Activated CD4-positive, alpha-beta T cell treated with anti-CD3 and anti-CD28 coated beads, Interleukin-2, amount 50 U/mL, for 1 hour (primary cell): ENCODE data around the gene GRIN2D.
A peak's percentile ranks its signal among the peaks of the same experiment; 100 is the strongest.
"Not testable (repeated sequence)": the region's sequence is repeated elsewhere in the genome, so short reads cannot be mapped to it uniquely, and the experiment has no call there.

ENCODE experiments used
- DNase-seq: peaks from one replicate; pipeline ENCODE4 v3.0.0-alpha.2; 2020

GRIN2D gene

DNA sequence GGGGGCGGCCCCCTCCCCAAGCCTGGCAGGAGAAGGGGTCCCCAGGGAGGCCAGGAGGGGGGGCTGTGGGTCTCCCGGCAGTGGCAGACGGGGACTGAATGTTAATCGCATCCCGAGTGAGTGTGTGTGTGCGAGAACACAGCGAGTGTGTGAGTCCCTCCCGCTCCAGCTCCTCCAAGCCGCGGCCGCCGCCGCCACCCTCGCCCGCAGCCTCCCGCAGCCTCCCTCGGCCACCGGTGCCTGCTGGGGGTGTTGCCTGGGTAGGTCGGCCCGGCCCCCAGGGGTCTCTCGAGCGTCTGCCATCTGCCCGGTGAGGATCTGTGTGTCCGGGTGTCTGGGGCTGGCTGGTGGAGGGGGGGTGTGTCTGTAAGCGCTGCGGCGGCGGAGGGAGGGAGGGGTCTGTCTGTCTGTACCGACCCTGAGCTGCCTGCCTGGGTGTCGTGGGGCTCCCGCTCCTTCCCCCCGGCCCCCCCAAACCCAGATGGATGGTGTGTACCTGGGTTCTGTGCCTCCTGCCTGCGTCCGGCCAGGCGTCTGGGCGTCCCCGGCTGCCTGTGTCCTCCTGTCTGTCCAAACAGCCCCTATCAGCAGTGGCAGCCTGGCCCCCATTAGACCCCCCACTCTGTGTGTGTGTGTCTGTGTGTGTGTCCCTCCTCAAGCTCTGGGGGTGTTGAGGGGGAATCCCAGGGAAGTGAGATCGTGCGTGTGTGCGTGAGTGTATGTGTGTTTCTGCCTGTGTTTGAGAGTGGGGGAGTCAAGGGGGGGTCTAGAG, at the start of gene GRIN2D:
Gene GRIN2D (plus strand): TSS at position 110 of the 772 bp plus-strand sequence. CDS start 4,725 bp downstream, outside the sequence.
- peak; percentile 31 for DNase-seq

- DNase-seq, result no peak
Observed at GRCh38 chr19:48344892-48345291, 48.6 kb upstream of the GRIN2D start.

- DNase-seq, result no peak
Observed at GRCh38 chr19:48346191-48346590, 47.3 kb upstream of the GRIN2D start.

- DNase-seq, result no peak
Observed at GRCh38 chr19:48348045-48348444, 45.4 kb upstream of the GRIN2D start.

GRCh38 chr19:48348737-48349136, 44.7 kb upstream of the GRIN2D start:
- DNase-seq, result no peak

GRCh38 chr19:48350856-48351255, 42.6 kb upstream of the GRIN2D start:
- no peak for DNase-seq

DNA sequence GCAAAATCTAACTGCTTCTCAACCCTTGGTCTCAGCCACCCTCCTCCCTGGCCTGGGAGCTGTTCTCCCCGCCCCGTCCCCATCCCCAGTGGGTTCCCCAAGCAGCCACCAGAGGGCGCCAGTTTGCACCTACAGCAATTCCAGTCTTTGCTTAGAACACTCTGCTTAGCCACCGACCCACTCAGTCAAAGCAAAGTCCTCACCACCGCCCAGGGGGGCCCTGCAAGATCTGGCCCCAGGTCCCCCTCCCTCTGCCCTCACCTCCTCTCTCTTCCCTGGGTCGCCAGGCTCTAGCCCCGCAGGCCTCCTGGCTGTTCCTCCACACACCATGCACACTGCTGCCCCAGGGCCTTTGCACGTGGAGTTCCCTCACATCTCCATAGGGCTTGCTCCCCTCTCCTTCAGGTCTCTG, 42.1 kb upstream of the GRIN2D start:
- DNase-seq, result peak; percentile 82

DNA sequence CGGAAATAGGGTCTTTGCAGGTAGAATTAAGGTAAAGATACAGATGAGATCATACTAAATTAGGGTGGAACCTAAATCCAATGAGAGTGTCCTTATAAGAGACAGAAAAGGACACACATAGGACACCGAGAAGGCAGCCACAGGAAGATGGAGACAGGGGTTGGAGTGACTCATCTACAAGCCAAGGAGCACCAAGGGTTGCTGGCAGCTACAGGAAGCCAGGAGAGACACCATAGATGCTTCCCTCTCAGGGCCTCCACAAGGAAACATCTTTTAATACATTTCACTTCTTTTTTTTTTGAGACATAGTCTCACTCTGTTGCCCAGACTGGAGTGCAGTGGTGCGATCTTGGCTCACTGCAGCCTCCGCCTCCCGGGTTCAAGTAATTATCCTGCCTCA, 39.8 kb upstream of the GRIN2D start:
- no peak for DNase-seq

- no peak for DNase-seq
Observed at GRCh38 chr19:48354332-48354992, 39.0 kb upstream of the GRIN2D start.

DNA sequence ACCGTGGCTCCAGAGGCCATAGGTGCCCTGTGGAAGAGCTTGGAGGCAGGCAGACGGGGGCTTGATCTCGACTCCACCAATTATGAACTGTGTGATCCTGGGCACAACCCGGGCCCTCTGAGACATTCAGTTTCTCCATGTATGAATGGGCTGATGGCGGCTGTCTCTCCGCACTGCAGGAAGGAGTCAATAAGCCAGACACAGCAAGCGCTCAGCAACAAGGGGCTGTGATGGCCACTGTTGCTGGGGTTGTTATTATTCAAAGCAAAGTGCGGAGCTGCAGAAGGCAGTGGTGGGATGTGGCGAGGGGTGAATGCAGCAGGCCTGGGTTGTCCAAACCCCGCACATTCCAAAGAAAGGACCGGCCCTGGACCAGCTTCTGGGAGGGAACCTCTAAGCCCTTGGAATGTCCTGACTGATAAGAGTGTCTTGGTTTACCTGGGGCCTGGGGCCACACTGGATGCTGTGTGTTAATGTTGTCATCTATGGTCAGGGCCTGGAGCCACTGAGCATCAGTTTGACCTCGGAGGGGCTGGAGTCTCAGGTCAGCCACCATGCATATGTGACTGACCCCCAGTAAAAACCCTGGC, 38.0 kb upstream of the GRIN2D start:
- DNase-seq, result no peak

DNA sequence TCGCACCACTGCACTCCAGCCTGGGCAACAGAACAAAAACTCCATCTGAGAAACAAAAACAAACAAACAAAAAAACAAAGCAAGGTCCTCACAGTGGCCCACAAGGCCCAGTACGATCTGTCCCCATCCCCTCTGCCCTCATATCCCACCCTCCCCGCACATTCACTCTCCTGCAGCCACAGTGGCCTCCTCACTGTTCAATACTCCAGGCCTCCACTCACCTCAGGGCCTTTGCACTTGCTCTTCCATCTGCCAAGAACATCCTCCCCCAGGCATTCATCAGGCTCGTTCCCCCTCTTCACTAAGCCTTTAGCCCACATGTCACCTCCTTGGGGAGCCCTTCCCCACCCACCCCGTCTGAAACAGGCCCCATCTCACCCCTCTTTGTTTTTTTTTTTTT, 34.3 kb upstream of the GRIN2D start:
- DNase-seq, result no peak

GRCh38 chr19:48361912-48362311, 31.6 kb upstream of the GRIN2D start:
- no peak for DNase-seq

DNA sequence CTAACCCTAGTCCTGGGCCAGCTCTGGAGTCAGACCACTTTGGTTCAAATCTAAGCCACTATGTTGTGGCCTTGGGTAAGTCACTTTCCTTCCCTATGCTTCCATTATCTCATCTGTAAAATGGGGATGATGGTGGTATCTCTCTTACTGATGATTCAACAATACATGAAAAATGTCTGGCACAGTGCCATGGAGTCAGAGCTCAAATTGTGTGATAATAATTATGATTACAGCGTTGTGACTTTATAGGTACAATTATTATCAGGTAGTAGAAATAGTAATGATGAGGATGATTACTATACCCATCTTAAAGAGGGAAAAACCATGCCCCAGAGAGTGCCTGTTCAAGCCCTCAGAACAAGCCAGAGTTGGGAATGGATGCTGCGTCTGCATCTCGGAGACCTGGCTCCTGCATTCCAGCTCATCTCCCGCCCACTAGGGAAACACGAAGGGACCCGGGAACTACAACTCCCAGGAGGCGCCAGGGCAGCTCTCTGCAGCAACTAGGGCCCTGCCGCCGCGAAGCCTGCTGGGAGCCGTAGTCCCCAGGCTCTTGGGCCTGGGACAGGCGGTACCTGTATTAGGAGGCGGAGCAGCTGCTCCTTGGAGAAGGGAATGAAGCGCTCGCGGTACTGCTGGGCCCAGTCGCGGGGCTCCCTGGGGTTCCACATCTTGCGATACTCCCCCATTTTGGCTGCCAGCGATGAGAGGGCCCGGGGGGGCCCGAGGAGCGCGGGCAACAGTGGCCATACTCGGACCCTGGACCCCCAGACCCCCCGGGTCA, 30.6 kb upstream of the GRIN2D start:
- peak; percentile 87 for DNase-seq

DNA sequence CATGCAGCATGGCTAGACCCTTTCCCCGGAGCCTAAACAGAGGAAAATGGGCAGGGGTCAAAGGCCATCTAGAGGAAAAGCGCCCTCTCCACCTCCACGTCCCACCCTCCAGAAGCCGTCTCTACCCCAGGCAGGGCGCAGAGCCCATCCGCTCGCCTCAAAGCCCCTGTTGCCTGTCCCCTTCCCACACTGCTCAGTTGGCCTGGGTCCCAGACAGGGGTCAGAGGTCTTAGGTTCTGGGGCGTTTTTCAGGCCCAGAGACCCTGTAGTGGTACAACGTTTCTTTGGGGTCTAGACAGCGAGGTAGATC, 30.0 kb upstream of the GRIN2D start:
- no peak for DNase-seq

DNA sequence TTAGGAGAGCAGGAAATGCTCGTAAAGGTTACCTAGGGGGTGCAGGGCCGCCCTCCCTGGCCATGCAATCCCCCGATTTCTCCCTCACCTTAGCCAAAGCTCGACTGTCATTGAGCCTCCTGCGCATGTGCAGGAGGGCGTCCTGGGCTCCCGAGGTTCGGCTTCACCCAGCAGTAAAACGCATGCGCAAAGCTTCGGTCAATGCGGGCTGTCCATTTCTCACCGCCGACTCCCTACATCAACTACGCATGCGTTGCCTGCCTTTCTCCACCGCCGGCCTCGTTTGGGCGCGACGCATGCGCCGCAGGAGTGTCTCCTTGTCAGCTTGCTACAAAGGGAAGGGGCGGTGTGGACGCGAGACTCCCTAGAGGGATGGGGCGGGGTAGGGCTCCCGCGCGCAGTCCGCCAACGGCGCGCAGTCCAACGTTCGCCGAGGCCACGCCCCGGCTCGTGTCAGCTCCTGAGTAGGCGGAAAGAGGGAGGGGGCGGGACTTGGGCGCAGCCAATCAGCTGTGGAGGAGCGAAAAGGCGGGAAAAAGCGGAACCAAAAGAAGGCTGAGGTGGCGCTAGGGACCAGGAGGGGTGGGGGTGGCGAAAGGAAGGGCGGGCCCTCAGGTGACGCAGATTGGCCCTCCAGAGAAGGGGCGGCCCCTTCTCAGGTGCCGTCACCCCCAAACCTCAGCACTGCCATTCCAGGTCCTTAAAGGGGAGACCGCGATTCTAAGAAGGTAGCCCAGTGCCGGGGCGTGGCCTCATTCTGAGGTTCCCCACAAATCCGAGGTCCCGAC, 29.5 kb upstream of the GRIN2D start, which contains the start of the genes SYNGR4 and TMEM143:
Gene SYNGR4 (plus strand): TSS at position 558 of the 788 bp plus-strand sequence. CDS start 1,476 bp downstream, outside the sequence.
Gene TMEM143 (minus strand): TSS at position 131 of the 788 bp plus-strand sequence. CDS start 20 bp downstream, at position 111.
- peak; percentile 97 for DNase-seq

DNA sequence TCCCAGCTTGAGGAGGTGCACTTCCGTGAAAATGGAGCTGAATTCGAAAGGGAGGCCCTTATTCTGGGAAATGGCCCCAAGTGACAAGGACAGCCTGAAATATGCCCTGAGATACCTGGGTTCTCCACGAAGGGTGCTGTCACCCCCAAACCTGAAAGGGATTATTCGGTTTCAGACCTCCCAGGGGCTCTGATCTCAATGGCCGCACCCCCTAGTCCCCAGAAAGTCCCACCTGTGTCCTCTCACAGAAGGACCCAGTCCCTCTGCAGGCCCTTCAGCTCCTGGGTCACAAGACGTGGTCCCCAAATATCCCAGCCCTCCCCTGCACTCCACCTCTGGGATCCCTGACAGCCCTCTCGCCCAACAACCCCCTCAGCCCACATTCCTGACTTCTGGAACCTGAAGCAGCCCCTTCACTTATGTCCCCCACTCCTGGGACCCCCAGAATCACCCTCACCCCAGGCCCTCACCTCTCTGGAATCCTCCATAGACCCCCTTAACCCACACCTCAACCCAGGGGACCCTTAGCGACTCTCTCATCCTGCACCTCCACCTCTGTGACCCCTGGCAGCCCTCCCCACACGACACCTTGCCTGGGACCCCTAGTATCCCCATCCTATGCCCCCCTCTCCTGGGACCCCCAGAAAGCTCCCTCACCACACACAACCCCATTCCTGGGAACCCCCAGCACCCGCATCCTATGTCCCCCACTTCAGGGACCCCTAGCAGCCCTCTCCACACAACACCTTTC, 28.7 kb upstream of the GRIN2D start:
- no peak for DNase-seq

DNA sequence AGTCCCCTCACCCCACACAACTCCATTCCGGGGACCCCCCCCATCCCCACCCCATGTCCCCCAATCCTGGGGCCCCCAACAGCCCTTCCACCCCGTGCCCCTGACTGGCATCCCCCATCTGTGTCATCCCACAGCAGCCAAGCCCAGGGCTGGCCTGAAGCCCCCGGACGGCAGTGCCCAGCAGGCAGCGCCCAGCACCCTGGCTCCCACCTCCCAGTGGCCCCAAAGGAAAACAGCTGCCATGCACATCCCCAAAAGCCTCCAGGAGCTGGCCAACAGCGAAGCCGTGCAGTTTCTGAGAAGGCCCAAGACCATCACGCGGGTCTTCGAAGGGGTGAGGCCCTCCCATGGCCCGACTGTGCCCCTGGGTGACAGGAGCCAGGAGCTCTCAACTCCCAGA, 27.9 kb upstream of the GRIN2D start:
- no peak for DNase-seq

DNA sequence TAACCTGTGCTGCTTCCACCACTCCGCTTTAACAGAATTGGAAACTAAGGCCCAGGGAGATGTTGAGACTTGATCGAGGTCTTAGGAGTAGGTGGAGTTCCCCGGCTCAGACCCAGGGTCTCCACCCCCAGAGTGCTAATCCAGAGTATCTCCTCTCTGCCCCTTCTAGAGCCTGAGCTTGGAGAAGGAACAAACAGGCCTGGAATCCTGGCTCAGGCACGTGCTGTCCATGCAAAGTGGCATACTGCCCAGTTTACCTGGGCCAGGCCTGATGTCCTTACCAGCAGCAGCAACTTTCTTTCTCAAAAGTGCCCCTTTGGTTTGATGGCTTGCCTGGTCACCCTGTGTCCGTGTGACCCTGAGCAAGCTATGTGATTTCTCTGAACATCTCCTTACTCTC, 25.6 kb upstream of the GRIN2D start:
- no peak for DNase-seq

DNA sequence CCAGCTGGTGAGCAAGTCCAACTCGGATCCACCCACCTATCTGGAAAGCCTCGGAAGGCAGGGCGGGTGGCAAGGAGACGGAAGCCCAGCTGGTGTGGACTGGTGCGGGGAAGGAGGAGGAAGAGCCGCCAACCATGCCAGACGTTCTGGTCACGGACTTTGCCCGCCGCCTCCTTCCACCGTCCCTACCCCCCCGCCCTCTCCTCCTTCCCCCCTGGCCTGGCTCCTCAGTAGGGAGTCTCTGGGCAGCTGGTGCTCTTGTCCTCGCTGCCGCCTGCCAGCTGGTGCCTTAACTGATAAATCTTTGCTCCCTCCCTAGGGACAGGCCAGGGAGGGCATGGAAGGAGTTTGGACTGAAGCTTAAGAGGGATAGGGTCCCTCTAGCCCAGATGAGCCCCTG, 24.5 kb upstream of the GRIN2D start:
- DNase-seq, result no peak

DNA sequence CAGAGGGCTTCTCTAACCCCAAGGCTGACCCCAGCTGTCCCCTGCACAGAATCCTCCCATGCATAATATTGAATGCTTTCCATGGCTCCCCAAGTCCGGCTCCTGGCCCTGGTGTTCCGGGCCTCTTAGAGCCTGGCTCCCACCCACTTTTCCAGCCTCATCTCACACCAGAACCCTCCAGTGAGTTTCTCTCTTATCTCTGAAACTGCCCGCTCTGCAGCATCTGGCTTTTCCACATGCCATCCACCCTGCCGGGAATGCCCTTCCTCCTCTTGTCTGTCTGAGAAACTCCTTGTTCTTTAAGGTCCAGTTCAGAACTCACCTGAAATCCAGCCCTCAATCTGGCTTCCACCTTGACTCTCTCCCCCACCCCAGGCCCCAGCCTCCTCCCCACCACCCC, 22.5 kb upstream of the GRIN2D start:
- no peak for DNase-seq

DNA sequence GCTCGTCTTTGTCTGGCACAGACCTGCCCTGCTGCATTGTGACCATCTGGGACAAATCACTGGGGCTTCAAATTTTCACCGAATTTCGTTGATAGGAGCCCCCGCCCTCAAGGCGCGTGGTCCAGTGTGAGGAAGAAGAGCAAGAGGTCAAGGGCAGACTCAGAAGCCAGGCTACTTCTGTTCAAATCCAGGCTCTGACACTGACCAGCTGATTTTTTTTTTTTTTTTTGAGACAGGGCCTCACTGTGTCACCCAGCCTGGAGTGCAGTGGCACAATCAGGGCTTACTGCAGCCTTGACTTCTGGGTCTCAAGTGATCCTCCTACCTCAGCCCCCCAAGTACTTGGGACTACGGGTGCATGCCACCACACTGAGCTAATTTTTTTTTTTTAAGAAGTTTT, 22.1 kb upstream of the GRIN2D start:
- no peak for DNase-seq

- DNase-seq, result not testable (repeated sequence)
Observed at GRCh38 chr19:48371771-48372170, 21.7 kb upstream of the GRIN2D start.
